NOMO-1 treated with DMSO at 0.1 percent for 48 hours (cell line): ENCODE results near the gene SECISBP2L.
"Not testable (repeated sequence)": the region's sequence is repeated elsewhere in the genome, so short reads cannot be mapped to it uniquely, and the experiment has no call there.

ENCODE experiments used
- DNase-seq: peaks from one replicate; lab custom pipeline; 2025; ENCODE audit not compliant: unreplicated experiment; lab: John Stamatoyannopoulos, UW

Gene SECISBP2L

DNA sequence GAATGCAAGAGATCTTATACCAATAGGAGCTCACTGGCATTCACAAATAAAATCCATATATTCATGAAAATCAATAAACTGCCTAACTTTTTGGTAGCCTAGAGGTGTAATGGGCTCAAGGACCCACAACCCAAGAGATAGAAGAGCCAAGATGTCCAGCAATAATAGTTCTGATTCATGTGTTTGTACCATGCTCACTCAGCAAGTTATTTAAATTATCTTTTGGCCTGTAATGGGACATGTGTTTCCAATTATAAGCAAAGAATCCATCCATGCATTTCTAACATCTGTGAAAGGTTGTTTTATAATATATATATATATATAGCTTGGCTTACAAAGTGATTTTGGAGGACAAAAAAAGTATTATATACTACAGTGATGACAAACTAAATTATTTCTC is 52.9 kb downstream of the SECISBP2L start:
- DNase-seq: no peak

DNA sequence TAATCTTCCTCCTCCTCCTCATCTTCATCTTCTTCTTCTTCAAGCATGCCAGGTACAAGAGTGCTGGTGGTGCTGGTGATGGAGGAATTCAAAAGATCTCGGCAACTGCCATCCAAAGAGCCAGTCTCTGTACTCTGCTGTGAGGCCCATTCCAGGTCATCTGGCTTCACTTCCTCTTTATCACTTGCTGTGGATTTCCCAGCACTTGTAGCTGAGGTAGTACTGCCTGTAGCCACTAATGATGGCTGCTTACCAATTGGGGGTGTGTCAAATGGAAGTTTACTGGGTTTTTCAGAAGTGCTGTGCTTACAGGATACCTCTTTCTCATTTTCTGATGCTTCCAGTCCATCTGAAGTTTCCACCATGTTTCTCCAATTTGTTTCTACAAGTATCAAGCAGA is 53.7 kb downstream of the SECISBP2L start:
- DNase-seq: peak; percentile 81

DNA sequence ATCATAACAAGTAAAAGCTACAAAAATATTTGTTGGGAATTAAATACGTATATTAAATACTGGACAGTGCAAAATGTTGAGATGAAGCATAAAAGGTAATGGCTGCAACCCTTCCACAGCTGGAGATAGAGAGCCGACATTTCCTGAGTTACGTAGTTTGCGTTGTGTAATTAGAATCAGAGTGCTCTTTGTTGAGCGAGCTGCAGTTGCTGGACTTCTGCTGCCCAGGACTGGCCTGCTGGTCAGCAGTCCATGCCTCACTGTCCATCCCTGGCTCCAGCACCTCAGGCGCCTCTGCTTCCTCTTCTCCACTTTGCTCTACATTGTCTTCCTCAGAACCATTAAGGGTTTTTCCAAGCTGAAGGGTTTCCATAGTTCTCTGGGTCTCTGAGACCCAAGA is 54.1 kb downstream of the SECISBP2L start:
- no peak for DNase-seq

DNA sequence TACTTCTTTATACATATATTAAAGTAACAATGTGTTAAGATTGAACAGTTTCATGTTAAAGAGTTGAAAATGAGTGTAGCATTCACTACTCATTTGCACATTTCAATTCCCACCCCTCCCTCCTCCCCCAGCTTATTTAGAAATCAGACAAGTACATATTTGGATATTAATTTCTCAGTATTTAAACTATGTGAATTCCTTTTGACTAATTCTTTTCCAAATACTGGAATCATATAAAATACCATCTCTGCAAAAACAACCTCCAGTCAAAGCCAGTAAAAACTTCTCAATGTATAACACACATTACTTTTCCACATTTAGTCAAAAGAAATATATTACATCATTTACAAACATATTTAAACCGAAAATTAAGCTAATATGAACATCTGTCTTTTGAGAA is 57.1 kb downstream of the SECISBP2L start:
- DNase-seq: no peak

DNA sequence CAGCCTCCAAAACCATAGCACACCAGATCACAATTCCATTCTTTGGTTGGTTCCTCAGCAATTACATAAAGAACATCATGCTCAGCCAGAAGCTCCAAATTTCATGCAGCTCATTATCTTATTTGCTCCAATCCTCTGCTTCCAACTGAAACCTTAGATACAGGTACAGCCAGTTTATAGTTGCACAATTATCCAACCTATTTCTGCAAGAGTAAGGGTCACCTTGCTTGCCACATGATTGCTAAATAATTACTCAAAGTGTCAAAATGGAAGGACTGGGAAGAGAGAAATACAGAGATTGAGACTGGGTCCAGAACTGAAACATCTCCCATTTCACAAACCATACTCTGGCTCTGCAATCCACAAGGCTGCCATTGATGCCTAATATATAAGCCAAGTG is 59.1 kb downstream of the SECISBP2L start:
- DNase-seq: no peak

DNA sequence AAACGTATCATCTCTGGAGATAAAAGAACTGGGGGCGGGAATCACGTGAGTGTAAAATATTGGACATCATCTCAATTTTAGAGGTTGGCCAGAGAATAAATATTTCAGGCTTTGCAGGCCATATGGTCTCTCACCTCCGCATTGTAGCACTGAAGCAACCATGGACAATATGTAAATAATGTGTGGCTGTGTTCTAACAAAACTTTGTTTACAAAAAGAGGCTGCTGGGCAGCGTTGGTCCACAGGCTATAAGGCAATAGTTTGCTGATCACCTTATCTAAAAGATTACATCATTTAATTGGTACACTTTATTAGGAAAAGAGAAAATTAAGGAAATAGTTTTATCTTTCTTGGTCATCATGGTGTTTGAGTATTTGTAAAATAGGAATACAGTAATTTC is 60.0 kb downstream of the SECISBP2L start:
- DNase-seq: no peak

DNA sequence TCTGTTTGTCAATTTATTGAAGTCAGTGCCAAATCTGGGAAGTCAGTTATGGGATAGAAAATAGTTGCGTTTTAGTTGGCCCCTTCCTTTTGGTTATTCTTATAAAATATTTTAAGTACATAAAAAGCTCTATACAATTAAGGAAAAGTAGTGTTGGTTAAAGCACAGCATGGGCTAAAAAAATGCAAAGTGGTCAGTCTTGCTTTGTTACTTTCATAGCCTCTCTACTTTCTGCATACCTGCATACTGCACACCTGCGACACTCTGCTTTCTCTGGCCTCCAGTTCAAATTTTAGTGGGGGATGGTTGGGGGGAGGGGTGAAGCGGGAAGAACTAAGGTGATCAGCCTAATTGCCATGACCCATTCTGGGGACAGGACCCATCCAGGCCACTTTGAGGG is 60.7 kb downstream of the SECISBP2L start:
- DNase-seq: no peak

DNA sequence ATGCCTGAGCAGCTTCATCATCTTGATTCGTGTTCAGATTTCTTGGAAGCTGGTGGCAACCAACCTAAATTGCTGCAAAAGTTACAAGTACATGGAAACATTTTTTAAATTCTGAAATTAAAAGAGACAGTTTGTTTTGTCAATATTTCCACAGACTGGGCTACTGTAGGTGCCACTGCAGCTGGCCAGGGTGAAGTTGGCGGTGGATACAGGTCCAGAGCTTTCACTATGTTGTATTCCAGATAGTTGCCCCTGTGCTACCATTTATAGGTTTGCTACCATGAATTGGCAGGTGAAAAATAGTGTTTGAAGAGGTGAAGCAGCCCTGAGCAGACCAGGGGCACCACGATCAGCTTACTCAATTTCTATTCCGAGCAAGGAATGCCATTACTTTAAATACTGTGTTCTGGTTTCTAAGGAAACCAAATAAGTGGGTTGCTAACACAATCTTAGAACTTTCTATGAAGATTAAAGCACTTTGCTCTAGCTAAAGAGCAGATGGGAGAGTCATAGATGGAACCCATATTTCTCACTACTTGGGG is 61.4 kb downstream of the SECISBP2L start:
- no peak for DNase-seq

DNA sequence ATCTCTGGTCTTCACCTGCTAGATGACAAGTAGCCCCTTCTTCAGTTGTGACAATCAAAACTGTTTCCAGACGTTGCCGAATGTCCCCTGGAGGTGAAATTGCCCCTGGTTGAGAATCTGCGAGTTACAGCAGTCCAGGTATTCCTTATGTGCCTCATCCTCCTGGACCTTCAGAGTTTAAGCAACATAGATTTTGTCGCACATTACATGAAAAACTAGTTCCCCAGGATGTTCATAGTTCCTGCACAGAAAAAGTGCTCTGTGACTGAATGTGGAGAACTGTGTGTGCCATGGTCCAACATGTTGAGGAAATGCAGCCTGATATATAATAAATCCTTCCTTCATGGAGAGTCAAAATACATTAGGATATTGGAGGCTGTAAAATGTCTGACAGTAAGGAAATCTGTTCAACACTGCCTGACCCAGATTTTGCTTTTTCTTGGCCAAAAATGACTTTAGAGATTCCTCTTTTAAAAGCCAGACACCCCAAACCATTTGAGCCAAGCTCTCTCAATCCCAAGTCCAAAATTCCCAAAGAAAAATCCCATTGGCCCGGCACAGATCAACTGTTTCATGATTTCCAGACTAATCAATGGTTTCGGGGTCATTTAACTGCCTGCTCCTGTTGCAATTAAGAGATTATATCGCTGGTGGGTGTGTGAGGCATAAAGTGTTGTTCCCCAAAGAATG is 62.1 kb downstream of the SECISBP2L start:
- no peak for DNase-seq

DNA sequence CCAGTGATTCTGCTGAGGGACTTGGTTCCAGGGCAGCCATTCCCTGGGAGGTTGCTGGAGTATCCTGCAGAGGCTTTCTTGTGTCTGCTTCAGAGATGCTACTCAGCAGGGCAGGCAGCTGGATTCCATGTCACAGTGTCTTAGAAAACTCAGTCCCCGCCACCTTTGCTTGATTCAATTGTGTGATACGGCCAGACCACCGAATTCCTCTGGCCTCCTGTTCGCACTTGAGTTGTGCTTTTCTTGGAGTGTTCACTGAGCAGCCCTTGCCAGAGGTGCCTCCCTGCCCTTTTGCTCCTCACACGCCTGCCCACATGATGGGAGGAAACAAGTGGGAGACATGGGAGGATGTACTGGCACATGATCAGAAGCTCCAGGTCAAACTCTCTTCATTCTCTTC is 62.9 kb downstream of the SECISBP2L start:
- DNase-seq: no peak

DNA sequence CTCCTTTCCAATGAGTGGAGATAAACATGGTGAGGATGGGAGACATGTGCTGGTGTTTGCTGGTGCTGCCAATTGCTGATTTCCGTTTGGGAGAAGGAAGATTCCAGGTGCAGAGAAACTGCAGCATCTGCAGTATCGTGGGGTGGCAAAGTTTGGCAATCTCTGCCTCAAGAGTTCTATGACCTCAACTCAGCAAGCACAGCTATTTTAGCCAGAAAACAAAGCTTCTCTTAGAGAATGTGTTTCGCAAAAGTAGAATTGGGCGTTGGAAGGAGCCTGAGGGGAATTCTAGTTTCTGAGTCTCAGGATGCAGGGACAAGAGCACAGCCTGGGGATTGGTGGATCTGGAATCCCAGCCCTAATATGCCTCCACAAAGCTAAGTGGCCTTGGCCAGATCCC is 64.3 kb downstream of the SECISBP2L start:
- no peak for DNase-seq

DNA sequence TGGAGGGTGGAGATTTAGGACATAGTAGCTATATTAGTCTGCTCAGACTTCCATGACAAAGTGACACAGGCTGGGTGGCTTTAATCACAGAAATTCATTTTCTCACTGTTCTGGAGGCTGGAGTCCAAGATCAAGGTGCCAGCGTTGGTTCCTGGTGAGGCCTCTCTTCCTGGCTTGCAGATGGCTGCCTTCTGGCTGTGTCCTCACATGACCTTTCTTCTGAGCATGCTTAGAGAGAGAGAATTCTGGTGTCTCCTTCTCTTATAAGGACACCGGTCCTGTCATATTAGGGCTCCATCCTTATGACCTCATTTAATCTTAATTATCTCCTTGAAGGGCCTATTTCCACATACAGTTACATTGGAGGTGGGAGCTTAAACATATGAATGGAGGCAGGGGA is 67.6 kb downstream of the SECISBP2L start:
- no peak for DNase-seq

DNA sequence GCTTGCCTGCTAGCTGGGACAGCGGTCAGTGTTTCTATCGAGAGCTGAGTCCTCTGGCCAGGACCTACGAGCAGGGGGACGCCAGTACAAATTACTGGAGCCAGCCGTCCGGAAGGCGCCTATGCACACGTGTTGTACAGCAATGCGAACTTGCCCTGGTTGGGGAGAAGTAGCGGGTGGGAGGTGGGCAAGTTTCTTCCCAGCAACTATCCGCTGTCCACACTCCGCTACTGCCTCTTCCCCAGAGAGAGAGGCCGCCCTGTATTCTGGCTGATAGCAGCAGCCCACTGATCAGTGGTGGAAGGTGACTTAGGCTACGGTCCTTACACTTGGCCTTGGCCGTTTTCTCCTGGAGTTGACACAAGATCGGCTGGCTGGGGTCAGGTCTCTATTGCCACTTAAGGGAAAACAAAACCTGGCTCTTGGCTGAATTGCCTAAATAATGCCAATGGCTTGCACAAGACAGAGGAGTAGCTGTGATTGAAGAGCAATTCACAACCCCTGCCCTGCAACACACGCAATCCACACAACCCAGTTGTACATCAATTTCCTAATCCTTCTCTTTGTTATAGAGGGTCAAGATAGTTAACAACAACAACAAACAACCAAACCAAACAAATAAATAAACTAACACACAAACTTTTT is 69.7 kb downstream of the SECISBP2L start:
- DNase-seq: no peak

DNA sequence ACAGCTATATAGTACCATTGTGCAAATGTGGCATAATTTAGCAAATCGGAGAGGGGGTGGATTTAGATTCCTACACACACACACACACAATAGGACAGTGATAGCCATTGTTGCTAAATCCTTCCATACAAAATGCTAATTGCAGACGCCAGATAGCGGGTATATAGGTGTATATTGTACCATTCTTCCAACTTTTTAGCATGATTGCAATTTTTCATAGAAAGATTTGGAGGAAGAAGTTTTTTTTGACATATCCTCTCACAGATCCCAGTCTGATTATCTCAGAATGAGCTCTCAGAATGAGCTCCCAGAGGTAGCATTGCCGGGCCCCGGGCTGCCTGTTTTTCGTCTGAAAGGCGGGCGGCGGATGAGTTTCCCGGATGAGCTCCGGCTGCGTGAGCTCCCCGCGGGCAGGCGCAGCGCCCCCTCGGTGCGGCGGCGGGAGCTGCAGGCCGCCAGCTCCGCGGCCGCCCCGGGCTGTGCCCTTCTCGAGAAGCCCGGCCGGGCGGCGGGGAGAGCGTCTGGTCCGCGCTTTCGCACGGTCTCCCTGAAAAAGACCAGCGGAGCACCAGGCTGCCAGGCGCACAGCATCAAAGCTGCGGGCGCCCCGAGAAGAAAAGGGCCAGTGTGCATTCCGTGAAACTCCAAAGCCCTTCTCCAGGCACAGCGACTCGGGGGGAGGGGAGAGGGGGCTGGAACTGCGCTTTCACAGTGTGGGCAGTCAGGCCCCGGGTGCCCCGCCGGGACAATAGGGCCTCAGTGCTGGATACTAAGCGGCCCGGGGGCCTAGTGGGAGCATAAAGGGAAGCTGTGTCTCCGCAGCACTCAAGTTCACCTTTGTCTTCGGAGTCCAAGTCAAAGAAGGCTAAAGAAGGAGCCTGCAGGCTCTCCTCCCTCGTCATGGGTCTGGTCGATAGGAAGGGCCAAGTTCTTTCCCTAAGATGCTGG is 70.5 kb downstream of the SECISBP2L start:
- peak; percentile 72 for DNase-seq

DNA sequence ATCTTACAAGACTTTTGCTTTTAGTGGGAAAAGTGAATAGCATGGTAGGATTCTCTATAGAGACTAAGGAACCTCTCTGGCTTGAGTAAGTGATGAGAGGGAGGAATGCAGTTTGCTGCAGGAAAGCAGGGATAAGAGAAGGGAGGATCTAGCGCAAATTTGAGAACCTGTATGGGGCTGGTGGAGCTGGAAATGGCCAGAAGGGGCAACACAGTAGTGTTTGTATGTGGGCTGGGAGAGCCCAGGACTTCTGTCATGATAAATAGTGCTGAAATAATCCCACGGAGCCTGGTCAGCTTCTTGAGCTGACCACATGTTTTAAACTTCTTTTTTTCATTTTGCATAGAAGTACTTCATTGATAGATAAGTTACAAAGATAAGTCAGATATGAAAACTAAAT is 71.4 kb downstream of the SECISBP2L start:
- DNase-seq: no peak

DNA sequence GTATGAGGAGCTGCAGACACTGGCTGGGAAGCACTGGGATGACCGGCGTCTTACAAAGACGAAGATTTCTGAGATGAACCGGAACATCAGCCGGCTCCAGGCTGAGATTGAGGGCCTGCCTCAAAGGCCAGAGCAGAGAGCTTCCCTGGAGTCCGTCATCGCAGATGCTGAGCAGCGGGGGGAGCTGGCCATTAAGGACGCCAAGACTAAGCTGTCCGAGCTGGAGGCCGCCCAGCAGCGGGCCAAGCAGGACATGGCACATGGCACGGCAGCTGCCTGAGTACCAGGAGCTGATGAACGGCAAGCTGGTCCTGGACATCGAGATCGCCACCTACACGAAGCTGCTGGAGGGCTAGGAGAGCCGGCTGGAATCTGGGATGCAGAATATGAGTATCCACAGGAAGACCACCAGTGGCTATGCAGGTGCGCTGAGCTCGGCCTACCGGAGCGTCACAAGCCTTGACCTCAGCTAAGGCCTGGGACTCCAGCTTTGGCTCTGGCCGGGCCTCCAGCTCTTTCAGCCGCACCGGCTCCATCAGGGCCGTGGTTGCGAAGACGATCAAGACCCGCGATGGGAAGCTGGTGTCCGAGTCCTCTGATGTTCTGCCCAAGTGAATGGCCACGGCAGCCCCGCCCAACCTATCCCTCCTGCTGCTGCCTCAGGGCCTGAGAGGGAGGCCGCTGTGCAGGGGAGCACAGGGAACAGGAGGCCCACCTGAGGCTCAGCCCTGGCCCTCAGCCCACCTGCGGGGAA is 73.3 kb downstream of the SECISBP2L start:
- DNase-seq: no peak

DNA sequence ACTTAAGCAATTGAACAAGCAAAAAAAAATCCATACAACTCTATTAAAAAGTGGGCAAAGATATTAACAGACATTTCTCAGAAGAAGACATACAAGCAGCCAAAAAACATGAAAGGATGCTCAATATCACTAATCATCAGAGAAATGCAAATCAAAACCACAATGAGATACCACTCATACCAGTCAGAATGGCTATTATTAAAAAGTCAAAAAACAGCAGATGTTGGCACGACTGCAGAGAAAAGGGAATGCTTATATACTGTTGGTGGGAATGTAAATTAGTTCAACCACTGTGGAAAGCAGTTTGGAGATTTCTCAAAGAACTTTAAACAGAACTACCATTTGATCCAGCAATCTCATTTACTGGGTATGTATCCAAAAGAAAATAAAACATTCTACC is 75.3 kb downstream of the SECISBP2L start:
- not testable (repeated sequence) for DNase-seq

DNA sequence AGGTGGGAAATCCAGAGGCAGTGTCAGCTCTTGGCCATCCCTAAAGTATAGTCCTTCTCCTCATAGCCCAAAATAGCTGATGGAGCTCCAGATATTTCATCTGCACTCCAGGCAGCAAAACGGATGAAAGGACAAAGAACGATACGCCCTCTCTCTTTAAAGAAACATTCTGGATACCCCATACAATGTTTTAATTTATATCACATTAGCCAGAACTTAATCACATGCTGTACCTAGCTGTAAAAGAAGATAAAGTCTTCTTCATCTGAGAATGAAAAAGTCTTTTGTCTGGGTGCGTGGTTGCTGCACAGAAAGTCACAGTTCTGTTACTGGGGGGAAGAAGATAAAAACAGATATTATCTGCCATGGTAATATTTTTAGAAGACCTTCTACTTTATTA is 78.2 kb downstream of the SECISBP2L start:
- no peak for DNase-seq

DNA sequence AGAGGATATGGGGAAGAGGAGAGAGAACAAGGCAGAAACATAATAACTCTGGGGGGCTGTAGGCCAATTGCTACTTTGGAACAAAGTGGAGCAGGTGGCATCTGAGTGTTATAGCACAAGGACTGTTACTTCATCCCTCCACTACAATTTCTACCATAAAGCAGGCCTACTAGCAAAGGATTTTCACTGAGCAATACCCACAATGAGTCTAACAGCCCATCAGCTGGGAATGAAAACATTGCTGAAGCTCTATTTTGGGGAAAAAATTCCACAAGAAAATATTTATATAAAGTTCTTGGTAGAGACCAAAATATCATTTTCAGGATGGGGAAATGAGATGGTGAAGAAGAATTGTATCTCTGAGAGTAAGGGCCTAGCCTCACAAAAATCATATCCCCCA is 78.9 kb downstream of the SECISBP2L start:
- no peak for DNase-seq

DNA sequence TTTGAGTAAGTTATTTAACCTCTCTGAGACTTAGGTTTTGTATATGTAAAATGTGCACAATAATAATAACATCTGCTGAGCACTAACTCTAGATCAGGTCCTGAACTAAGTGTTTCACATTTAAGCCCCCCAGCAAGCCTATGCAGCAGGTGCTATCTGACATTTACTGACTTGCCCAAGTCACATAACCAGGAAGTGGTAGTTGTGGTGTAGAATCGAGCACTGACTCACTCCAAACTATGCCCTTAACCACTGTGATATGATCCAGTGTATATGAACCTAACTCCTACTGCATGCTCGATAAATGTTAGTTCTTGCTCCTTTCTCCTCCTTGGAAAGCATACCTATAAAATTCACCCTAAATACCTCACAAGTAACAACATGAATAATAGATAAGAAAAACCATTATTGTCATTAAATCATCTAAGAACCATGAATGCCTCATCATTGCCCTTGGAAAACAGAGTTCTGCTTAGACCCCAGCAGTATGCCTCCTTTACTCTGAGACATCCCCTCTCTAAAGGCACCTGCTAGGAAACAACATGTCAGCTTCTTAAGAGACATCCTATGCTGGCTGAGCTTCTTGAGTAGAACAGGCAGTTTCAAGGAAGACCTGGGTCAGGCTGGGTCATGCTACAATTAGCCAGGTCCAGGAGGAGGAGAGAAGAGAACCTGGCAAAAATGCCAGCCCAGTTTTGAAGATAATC is 79.5 kb downstream of the SECISBP2L start:
- DNase-seq: peak; percentile 53
